HCT116 (cell line): ENCODE measurements around the gene PHOX2A.

Experiments
- EGR1 ChIP-seq: IDR thresholded peaks from 2 replicates; pipeline ENCODE4 v1.6.1; 2012; ENCODE audit warnings: low read depth
- TCF7L2 ChIP-seq: IDR thresholded peaks from 2 replicates; pipeline ENCODE4 v1.7.0; 2011; ENCODE audit warnings: borderline replicate concordance, inconsistent platforms; ENCODE audit not compliant: insufficient read depth, insufficient read length; ENCODE audit errors: extremely low read depth
- TF ChIP-seq, protein P1 (sequence below), 3 experiments: fragments of 200-600 bp in 1 of 3; sonication (generic) in 1 of 3; IDR thresholded peaks in 2 of 3; conservative IDR thresholded peaks in 1 of 3; 2 replicates each; pipeline ENCODE4 v1.5.1; 2012 to 2017; ENCODE audit warnings: low read depth in 2 of 3, low read length in 2 of 3, antibody characterized with exemption in 1 of 3, borderline replicate concordance in 1 of 3, control low read depth in 1 of 3, mild to moderate bottlenecking in 1 of 3, mixed read lengths in 1 of 3, mixed run types in 1 of 3, moderate library complexity in 1 of 3; ENCODE audit not compliant: insufficient read depth in 1 of 3
- TF ChIP-seq, protein P2 (sequence below): IDR thresholded peaks from 2 replicates; pipeline ENCODE4 v1.6.1; 2012

DNA sequence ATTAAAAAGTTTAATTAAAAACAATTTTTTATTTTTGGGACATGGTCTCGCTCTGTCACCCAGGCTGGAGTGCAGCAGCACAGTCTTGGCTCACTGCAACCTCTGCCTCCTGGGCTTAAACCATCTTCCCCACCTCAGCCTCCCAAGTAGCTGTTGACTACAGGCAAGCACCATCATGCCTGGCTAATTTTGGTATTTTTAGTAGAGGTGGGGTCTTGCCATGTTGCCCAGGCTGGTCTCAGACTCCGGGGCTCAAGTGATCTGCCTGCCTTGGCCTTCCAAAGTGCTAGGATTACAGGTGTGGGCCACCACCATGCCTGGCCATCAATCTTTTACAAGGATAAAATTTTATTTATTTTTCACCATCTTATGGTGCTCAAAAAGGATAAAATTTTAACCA lies 43.3 kb upstream of the PHOX2A start:
- TF ChIP-seq, protein P1, sequence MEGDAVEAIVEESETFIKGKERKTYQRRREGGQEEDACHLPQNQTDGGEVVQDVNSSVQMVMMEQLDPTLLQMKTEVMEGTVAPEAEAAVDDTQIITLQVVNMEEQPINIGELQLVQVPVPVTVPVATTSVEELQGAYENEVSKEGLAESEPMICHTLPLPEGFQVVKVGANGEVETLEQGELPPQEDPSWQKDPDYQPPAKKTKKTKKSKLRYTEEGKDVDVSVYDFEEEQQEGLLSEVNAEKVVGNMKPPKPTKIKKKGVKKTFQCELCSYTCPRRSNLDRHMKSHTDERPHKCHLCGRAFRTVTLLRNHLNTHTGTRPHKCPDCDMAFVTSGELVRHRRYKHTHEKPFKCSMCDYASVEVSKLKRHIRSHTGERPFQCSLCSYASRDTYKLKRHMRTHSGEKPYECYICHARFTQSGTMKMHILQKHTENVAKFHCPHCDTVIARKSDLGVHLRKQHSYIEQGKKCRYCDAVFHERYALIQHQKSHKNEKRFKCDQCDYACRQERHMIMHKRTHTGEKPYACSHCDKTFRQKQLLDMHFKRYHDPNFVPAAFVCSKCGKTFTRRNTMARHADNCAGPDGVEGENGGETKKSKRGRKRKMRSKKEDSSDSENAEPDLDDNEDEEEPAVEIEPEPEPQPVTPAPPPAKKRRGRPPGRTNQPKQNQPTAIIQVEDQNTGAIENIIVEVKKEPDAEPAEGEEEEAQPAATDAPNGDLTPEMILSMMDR (IDR thresholded peaks at IDR 0.05 in 2 of 3, conservative IDR thresholded peaks at IDR 0.05 in 1 of 3; ENCODE audit: borderline replicate concordance in 1 of 3, insufficient read depth in 1 of 3, low read depth in 2 of 3, low read length in 2 of 3): no peak
- TF ChIP-seq, protein P2, sequence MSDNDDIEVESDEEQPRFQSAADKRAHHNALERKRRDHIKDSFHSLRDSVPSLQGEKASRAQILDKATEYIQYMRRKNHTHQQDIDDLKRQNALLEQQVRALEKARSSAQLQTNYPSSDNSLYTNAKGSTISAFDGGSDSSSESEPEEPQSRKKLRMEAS: no peak
- TF ChIP-seq TCF7L2: no peak
- TF ChIP-seq EGR1: no peak
